ENCODE measurements around the gene HMGN1. TPM values are rescaled to one million over a fixed set of nuclear protein-coding genes. Genes with fewer than 3 reads are reported as not detected.

HMGN1 gene
- polyA plus RNA-seq, 1 donor from 2014 or later = 2,070 TPM

- no peaks in the 10 kb centered on the region for H4K20me1 ChIP-seq (ENCODE audit: insufficient read depth)
- H3K36me3 ChIP-seq (ENCODE audit: insufficient read depth, low read length) = no peaks in the 10 kb centered on the region
- H3K27ac ChIP-seq (ENCODE audit: low read length) = no peak overlapping the region
- H2AFZ ChIP-seq (ENCODE audit: low read depth, low read length) = no peak overlapping the region
- no peaks in the 10 kb centered on the region for H3K9me3 ChIP-seq (ENCODE audit: low read length)
- peak overlapping the region; percentile 55 for H3K4me3 ChIP-seq (ENCODE audit: low read length)
- TF ChIP-seq SMC3 (conservative IDR thresholded peaks at IDR 0.05; ENCODE audit: poor library complexity) (no peak), TAF1 (IDR thresholded peaks at IDR 0.05; ENCODE audit: low read depth) (no peak)
- TF ChIP-seq, protein P1, sequence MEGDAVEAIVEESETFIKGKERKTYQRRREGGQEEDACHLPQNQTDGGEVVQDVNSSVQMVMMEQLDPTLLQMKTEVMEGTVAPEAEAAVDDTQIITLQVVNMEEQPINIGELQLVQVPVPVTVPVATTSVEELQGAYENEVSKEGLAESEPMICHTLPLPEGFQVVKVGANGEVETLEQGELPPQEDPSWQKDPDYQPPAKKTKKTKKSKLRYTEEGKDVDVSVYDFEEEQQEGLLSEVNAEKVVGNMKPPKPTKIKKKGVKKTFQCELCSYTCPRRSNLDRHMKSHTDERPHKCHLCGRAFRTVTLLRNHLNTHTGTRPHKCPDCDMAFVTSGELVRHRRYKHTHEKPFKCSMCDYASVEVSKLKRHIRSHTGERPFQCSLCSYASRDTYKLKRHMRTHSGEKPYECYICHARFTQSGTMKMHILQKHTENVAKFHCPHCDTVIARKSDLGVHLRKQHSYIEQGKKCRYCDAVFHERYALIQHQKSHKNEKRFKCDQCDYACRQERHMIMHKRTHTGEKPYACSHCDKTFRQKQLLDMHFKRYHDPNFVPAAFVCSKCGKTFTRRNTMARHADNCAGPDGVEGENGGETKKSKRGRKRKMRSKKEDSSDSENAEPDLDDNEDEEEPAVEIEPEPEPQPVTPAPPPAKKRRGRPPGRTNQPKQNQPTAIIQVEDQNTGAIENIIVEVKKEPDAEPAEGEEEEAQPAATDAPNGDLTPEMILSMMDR (IDR thresholded peaks at IDR 0.05; ENCODE audit: poor library complexity, severe bottlenecking) = peak; percentile 29
- H3K4me2 ChIP-seq (ENCODE audit: low read length) = no peak overlapping the region
- H3K9me2 ChIP-seq (ENCODE audit: insufficient read depth, low read length) = no peaks in the 10 kb centered on the region
- H3K27me3 ChIP-seq (ENCODE audit: insufficient read depth, low read depth, low read length) = no peaks in the 10 kb centered on the region
- H3K9ac ChIP-seq (ENCODE audit: low read length) = no peak overlapping the region
- H3K79me2 ChIP-seq (replicated peaks; ENCODE audit: insufficient read depth, low read length) = peaks cover 26% of the 10 kb centered on the region
- no peaks in the 10 kb centered on the region for H3F3A ChIP-seq (ENCODE audit: insufficient read depth, low read length, poor library complexity, severe bottlenecking)
Measured at GRCh38 chr21:39388811-39389155, 39.9 kb upstream of the HMGN1 start.

DNA sequence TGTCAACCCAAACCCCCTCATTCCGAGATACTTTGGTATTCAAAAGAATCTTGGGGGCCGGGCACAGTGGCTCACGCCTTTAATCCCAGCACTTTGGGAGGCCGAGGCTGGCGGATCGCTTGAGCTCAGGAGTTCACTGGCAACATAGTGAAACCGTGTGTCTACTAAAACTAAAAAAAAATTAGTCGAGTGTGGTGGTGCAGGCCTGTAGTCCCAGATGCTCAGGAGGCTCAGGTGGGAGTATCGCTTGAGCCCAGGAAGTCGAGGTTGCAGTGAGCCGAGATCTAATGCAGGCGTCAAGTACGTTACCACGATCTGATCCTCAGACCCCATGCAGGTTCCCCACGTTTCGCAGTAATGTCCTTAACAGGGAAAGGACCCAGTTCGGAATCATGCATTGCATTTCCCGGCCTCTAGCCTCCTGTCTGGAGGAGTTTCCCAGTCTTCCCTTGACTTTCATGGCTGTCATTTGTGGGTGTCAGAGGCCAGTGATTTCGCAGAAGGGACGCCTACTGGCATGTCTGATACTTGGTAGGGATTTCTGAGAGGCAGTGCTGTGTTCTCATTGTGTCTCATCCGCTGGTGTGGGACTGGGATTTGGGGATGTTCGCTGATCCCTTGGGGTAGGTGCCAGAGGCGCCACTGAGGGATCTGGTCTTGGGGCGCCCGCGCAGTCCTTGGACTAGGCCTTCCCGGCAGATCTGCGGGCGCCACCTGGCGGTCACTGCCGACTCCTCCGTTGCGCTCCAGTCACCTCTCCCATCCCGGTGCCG is 39.3 kb upstream of the HMGN1 start:
- no peaks in the 10 kb centered on the region for H3F3A ChIP-seq (ENCODE audit: insufficient read depth, low read length, poor library complexity, severe bottlenecking)
- no peaks in the 10 kb centered on the region for H3K27me3 ChIP-seq (ENCODE audit: insufficient read depth, low read depth, low read length)
- H3K9me2 ChIP-seq (ENCODE audit: insufficient read depth, low read length) = no peaks in the 10 kb centered on the region
- peak overlapping the region; percentile 0 for H3K4me2 ChIP-seq (ENCODE audit: low read length)
- no peaks in the 10 kb centered on the region for H3K9me3 ChIP-seq (ENCODE audit: low read length)
- H2AFZ ChIP-seq (ENCODE audit: low read depth, low read length) = no peak overlapping the region
- H3K27ac ChIP-seq (ENCODE audit: low read length) = no peak overlapping the region
- no peaks in the 10 kb centered on the region for H4K20me1 ChIP-seq (ENCODE audit: insufficient read depth)
- TF ChIP-seq, protein P1 (IDR thresholded peaks at IDR 0.05; ENCODE audit: poor library complexity, severe bottlenecking) = peak; percentile 74
- TF ChIP-seq SMC3 (conservative IDR thresholded peaks at IDR 0.05; ENCODE audit: poor library complexity) = peak; percentile 73
- peak; percentile 62 for TF ChIP-seq RAD21 (conservative IDR thresholded peaks at IDR 0.05)
- TF ChIP-seq POLR2AphosphoS5 (IDR thresholded peaks at IDR 0.05) = no peak
- TF ChIP-seq REST (IDR thresholded peaks at IDR 0.05; ENCODE audit: borderline replicate concordance) = no peak
- H3K79me2 ChIP-seq (replicated peaks; ENCODE audit: insufficient read depth, low read length) = peaks cover 26% of the 10 kb centered on the region
- peak overlapping the region; percentile 55 for H3K4me3 ChIP-seq (ENCODE audit: low read length)
- no peak overlapping the region for H3K9ac ChIP-seq (ENCODE audit: low read length)
- H3K36me3 ChIP-seq (ENCODE audit: insufficient read depth, low read length) = no peaks in the 10 kb centered on the region

Measured in neural cell (in vitro differentiated cells).